SK-MEL-5 (cell line): Measurements from ENCODE around the gene GGTA1. TPM values are rescaled to one million over a fixed set of nuclear protein-coding genes. Genes with fewer than 3 reads are reported as not detected.

Experiments used
- DNase-seq: peaks from one replicate; pipeline ENCODE4 v3.0.0-alpha.2; 2016; ENCODE audit warnings: low read depth, low spot score
- in situ Hi-C: cut with HindIII; loops from 2 replicates; pipeline ENCODE4 v1.10.0; 2016; ENCODE audit warnings: low sequenced_read_pairs, high pct_unique_total_duplicates, low pct_unique_long_range_greater_than_20kb
- total RNA-seq: library from RNA; depleted of rRNA; stranded (reverse); fragments of >200 nt; shearing (Covaris generic); gene quantifications from 2 replicates; pipeline ENCODE4 v1.2.3, GENCODE V29; 2014

GGTA1 gene
- total RNA-seq, 1 experiment from 2014 or later = not detected

DNA sequence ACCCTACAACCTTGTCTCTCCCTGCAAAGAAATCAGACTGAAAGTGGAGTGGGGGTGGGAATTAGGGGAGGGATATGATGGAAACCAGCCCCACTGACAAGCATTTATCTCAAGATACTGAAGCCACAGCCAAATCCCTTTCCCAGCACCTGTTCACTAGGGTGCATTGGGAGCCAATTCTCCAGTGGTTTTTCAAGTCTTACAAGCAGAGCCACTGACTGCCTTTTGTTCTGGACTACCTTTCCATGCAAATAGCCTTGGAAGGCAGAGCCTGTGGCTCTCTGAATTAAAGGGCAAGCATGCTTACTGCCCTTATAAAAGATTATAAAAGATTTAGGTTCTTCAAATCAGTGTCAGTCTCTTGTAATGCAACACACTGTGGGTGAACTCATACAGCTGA lies 8.8 kb upstream of the GGTA1 start:
- no peak for DNase-seq
- in situ Hi-C loops = no loop called here

DNA sequence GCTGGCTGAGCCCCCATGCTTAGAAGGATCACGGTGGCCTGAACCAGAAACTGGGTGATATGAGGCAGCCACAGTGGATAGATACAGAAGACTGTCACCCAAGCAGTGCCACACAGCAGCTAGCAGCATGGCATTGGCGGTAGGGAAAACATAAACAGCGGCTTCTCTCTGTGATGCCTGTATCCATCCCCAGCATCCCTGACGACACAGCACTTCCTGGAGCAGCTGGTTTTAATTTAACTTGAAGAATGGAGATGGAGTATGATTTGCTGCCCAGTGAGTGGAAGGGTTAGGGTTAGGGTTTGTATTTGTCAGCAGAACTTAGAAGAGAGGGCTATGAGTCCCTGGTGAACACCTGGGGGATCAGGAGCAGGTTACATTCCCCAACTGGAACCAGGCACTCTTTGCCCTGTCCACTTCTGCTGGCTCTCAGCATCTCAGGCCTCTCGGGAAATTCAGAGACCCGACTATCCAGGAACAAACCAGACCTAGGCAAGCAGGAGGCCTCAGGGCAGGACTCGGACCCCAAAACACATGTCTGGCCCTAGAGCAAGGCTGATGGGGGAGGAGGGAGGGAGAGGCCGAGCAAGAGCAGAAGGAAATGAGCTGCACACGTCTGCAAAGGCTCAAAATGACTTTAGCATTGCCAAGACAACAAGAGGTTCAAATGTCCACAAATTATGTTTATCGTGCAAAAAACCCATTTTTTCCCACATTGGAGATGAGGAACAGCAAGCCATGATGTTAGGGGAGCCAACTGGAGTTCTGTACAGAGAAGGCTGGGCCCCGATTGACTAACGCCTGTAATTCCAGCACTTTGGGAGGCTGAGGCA lies 6.5 kb upstream of the GGTA1 start:
- DNase-seq = no peak

GRCh38 chr9:121503444-121503843 lies 3.8 kb upstream of the GGTA1 start:
- DNase-seq = no peak
- in situ Hi-C loops = no loop called here

More for the DNA sequence above, 6.5 kb upstream of the GGTA1 start:
- in situ Hi-C loops = no loop called here

GRCh38 chr9:121500165-121500478 lies 478 bp upstream of the GGTA1 start:
- DNase-seq = no peak
- in situ Hi-C loops = no loop called here

- in situ Hi-C loops = no loop called here
- no peak for DNase-seq
Measured at GRCh38 chr9:121499177-121499426, 542 bp downstream of the GGTA1 start.

GRCh38 chr9:121498487-121499176 lies 1.0 kb downstream of the GGTA1 start:
- in situ Hi-C loops = no loop called here
- DNase-seq = no peak

GRCh38 chr9:121498150-121498486 lies 1.5 kb downstream of the GGTA1 start:
- peak; percentile 91 for DNase-seq
- in situ Hi-C loops = no loop called here

GRCh38 chr9:121495976-121496375 lies 3.7 kb downstream of the GGTA1 start:
- DNase-seq = no peak
- in situ Hi-C loops = no loop called here

GRCh38 chr9:121494192-121494591 lies 5.5 kb downstream of the GGTA1 start:
- in situ Hi-C loops = no loop called here
- DNase-seq = no peak

- no peak for DNase-seq
- in situ Hi-C loops = no loop called here
Measured at GRCh38 chr9:121491111-121491510, 8.5 kb downstream of the GGTA1 start.

GRCh38 chr9:121489344-121489743 lies 10.3 kb downstream of the GGTA1 start:
- no peak for DNase-seq
- in situ Hi-C loops = no loop called here

DNA sequence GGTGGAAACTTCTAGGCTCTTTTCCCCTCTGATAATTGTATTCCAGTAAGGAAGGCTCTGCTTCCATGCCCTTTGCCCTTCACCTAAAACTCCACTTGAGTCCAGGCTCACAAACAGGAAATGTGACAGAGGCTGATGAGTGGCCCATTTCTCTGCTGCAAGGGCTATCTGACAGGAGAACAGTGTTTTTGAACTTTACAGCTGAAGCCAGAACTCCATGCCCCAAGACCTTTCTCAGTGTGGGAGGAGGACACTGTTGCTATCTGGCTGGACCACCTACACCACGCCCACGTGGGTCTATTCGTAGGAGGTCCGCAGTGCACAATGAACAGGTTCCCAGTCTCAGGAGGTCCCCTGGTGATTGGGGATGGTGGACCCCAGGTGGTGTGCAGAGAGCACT lies 13.6 kb downstream of the GGTA1 start:
- in situ Hi-C loops = no loop called here
- no peak for DNase-seq

DNA sequence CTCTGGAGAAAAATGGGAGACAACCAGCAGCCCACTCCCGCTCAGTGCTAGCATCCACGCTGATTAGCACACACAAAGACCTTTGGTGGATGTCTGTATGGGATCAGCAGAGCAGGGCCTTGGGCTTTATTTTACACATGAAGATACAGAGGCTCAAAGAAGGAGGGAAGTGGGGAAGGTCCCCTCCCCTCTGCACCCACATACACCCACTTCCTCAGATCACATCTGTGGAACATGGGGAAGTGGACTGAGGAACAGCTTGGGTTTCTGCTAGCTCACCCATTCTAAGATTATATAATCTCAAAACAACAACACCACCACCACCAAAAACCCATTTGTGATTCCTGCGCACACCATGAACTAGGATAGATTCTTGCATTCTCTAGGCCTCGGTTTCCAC lies 14.0 kb downstream of the GGTA1 start:
- in situ Hi-C loops = no loop called here
- DNase-seq = no peak

DNA sequence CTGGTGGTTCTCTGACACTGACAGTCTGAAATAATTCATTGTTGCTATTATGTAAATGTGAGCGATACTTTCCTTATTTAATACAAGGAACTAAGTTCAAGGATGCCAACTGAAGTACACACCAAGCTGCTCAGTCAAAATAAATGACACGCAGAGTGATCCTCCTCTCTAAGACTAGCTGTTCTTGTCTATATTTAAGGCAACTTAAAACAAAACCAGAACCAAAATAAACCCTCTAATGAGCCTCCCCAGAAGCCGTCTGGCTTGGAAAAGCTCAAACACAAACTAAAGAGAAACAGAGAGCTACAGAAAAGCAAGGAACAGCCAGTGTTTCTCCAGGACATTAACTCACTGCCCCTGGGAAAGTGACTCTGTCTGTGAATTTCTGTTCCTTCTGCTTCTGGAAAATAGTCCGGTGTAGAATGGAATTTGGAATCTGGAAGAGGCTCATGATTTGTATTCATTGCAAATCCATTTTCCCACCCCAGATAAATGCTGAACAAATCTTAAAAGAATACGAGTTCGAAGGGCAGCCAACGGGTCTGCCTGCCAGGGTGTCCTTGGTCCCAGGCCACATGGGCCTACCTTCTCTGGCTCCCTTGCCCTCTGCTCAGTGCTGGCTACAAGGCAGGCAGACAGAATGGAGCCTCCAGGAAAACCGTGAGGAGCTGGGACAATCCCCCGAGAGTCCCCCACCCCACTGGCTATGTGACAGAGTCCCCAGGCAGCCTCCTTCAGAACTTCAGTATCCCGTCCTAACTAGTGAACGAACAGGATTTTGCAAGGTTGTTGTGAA lies 14.8 kb downstream of the GGTA1 start:
- in situ Hi-C loops = no loop called here
- no peak for DNase-seq

DNA sequence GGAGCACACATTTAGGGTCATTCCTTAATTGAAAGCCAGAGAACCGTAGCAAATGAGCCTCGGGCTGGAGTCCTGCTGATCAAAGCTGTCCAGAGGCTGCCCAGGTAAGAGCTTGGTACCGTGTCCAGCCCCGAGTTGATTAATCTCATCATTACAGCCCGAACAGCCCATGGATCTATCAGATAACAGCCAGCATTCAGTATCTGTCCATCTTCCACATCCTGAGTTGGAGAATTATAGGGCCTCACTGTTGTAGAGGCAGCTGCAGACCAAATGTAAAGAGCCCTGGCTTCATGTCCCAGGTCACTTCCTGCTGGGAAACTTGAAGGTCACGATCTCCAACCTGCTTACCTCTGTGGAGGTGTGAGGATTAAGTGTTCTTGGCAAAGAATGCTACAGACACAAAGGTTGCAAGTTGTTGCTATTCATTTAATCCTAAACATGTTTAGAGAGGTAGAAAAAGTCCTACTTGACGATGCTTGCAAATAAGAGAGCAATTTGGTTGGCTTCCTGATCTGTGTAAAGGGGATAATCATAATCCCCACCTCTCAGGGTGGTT lies 16.1 kb downstream of the GGTA1 start:
- no peak for DNase-seq
- in situ Hi-C loops = no loop called here

DNA sequence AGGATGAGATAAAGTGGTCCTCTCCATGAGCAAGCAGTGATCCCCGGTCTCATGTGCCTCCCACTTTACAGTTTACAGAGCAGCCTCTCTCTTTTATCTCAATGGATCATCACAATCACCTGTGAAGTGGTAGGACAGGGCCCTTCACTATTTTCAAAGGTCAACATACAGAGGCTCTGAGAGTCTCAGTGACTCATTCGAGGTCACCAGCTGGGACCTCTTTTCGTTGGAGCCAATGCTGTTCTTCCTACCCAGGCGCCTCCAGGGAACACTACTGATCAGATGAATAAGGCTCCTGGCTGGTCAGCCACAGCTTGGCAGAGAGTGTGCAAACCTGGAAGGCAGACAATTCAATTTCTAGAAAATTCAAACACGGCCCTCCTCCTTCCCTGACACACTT lies 16.6 kb downstream of the GGTA1 start:
- in situ Hi-C loops = no loop called here
- DNase-seq = no peak

GRCh38 chr9:121478816-121479676 lies 20.6 kb downstream of the GGTA1 start:
- in situ Hi-C loops = no loop called here
- no peak for DNase-seq

DNA sequence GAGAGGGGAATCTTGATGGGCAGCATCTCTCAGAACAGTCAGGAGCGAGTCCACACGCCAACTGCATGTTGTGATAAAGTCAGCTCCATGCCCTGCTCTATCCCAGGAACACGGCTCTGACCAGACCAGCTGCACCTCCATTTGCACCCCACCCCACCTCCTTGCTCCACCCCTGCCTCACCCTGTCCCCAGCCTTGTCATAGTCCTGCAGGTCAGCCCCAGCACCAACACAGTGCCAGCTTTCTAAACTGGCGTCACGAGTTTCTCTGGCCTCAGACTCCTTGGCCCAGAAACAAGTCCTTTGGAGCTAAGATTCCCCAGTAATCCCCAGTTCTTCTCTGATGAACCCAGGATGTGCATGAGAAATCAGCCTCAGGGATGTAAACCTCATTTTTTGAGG lies 23.5 kb downstream of the GGTA1 start:
- in situ Hi-C loops = no loop called here

More for the DNA sequence above, 23.5 kb downstream of the GGTA1 start:
- no peak for DNase-seq
